Omental fat pad (tissue), 4 donors: Measurements from ENCODE around the gene SFXN4. TPM values are rescaled to one million over a fixed set of nuclear protein-coding genes. Genes with fewer than 3 reads are reported as not detected.
"Not testable (repeated sequence)": the region's sequence is repeated elsewhere in the genome, so short reads cannot be mapped to it uniquely, and the experiment has no call there.

Experiments used
- ATAC-seq: fragments of 150-250 bp; one replicate; pipeline ENCODE4 v1.9.1; 2016; ENCODE audit warnings: mild to moderate bottlenecking, moderate library complexity; ENCODE audit not compliant: low FRiP score
- DNase-seq: peaks from one replicate; pipeline ENCODE4 v3.0.0-alpha.2; 2019; ENCODE audit warnings: low spot score
- CTCF ChIP-seq, 3 donors: fragments of 450-650 bp; IDR thresholded peaks; one replicate each; pipeline ENCODE4 v1.5.1; 2016 to 2017; ENCODE audit warnings: antibody characterized with exemption in 3 of 3, mild to moderate bottlenecking in 3 of 3, moderate library complexity in 2 of 3
- total RNA-seq, 4 donors: library from RNA; depleted of rRNA; stranded (reverse); fragments of >200 nt; gene quantifications; one replicate each; pipeline ENCODE4 v1.1.0, GENCODE V29; 2016

SFXN4 gene
- total RNA-seq, 4 donors from 2014 or later: 17.1 to 30.1 (median 24.2) TPM

GRCh38 chr10:119153661-119154060 is 11.9 kb downstream of the SFXN4 start:
- DNase-seq: no peak
- TF ChIP-seq CTCF (IDR thresholded peaks at IDR 0.05): no peak
- no peak for ATAC-seq

GRCh38 chr10:119153041-119153440 is 12.5 kb downstream of the SFXN4 start:
- ATAC-seq (no peak), DNase-seq (no peak)
- TF ChIP-seq CTCF (IDR thresholded peaks at IDR 0.05): no peak

- not testable (repeated sequence) for DNase-seq
These were observed 13.9 kb downstream of the SFXN4 start for GRCh38 chr10:119151601-119152000.

GRCh38 chr10:119149729-119150128 is 15.8 kb downstream of the SFXN4 start:
- ATAC-seq (no peak), DNase-seq (no peak)
- no peak for TF ChIP-seq CTCF (IDR thresholded peaks at IDR 0.05)

More at GRCh38 chr10:119151601-119152000, 13.9 kb downstream of the SFXN4 start:
- ATAC-seq: not testable (repeated sequence)

- ATAC-seq: no peak
- TF ChIP-seq CTCF (IDR thresholded peaks at IDR 0.05): no peak
- no peak for DNase-seq
These were observed 16.4 kb downstream of the SFXN4 start for GRCh38 chr10:119149157-119149556.

GRCh38 chr10:119143657-119144056 is 21.9 kb downstream of the SFXN4 start:
- no peak for TF ChIP-seq CTCF (IDR thresholded peaks at IDR 0.05)
- DNase-seq: no peak
- ATAC-seq: no peak

GRCh38 chr10:119140603-119141245 is 24.8 kb downstream of the SFXN4 start:
- DNase-seq (no peak), ATAC-seq (no peak)
- no peak for TF ChIP-seq CTCF (IDR thresholded peaks at IDR 0.05)
